Hepatocyte (in vitro differentiated cells): ENCODE results near the gene TVP23A. TPM values are rescaled to one million over a fixed set of nuclear protein-coding genes. Genes with fewer than 3 reads are reported as not detected.

Experiments used
- DNase-seq: peaks from one replicate; pipeline ENCODE4 v3.0.0-alpha.2; 2016; ENCODE audit warnings: low spot score
- H2AFZ ChIP-seq: fragments of 200-600 bp; sonication (generic); 2 replicates; pipeline ENCODE4 v1.6.0; 2016; ENCODE audit warnings: antibody characterized with exemption, mild to moderate bottlenecking
- H3K27ac ChIP-seq: fragments of 200-600 bp; sonication (generic); 2 replicates; pipeline ENCODE4 v1.5.1; 2016; ENCODE audit warnings: mild to moderate bottlenecking
- H3K27me3 ChIP-seq: fragments of 200-600 bp; sonication (generic); 2 replicates; pipeline ENCODE4 v1.6.1; 2016
- H3K36me3 ChIP-seq: fragments of 200-600 bp; sonication (generic); replicated peaks from 2 replicates; pipeline ENCODE4 v1.5.1; 2016; ENCODE audit warnings: low read depth; ENCODE audit not compliant: insufficient read depth
- H3K4me1 ChIP-seq: fragments of 200-600 bp; sonication (generic); 2 replicates; pipeline ENCODE4 v1.5.1; 2016; ENCODE audit warnings: mild to moderate bottlenecking, moderate library complexity; ENCODE audit not compliant: insufficient read depth
- H3K4me2 ChIP-seq: fragments of 200-600 bp; sonication (generic); 2 replicates; pipeline ENCODE4 v1.6.0; 2016
- H3K4me3 ChIP-seq: fragments of 200-600 bp; sonication (generic); 2 replicates; pipeline ENCODE4 v1.5.1; 2016; ENCODE audit warnings: mild to moderate bottlenecking
- H3K79me2 ChIP-seq: fragments of 200-600 bp; sonication (generic); 2 replicates; pipeline ENCODE4 v1.6.0; 2017; ENCODE audit warnings: mild to moderate bottlenecking
- H3K9me2 ChIP-seq: fragments of 200-600 bp; sonication (generic); replicated peaks from 2 replicates; pipeline ENCODE4 v1.6.0; 2017; ENCODE audit warnings: mild to moderate bottlenecking; ENCODE audit not compliant: insufficient read depth
- H3K9me3 ChIP-seq: fragments of 200-600 bp; sonication (generic); 2 replicates; pipeline ENCODE4 v1.5.1; 2016; ENCODE audit warnings: low read depth, mild to moderate bottlenecking
- H4K20me1 ChIP-seq: fragments of 200-600 bp; sonication (generic); 2 replicates; pipeline ENCODE4 v1.6.0; 2016; ENCODE audit warnings: mild to moderate bottlenecking; ENCODE audit not compliant: insufficient read depth, poor library complexity, severe bottlenecking
- CTCF ChIP-seq: fragments of 200-600 bp; sonication (generic); IDR thresholded peaks from 2 replicates; pipeline ENCODE4 v1.5.1; 2016; ENCODE audit warnings: antibody characterized with exemption, mild to moderate bottlenecking; ENCODE audit not compliant: poor library complexity
- EZH2 ChIP-seq: fragments of 200-600 bp; sonication (generic); IDR thresholded peaks from 2 replicates; pipeline ENCODE4 v1.6.1; 2016; ENCODE audit warnings: antibody characterized with exemption, mild to moderate bottlenecking, borderline replicate concordance
- EZH2phosphoT487 ChIP-seq: fragments of 200-600 bp; sonication (generic); IDR thresholded peaks from one replicate; pipeline ENCODE4 v1.6.1; 2018; ENCODE audit warnings: antibody characterized with exemption, mild to moderate bottlenecking, low read depth, moderate library complexity; ENCODE audit not compliant: unreplicated experiment, severe bottlenecking
- WGBS: methylation state at CpG from one replicate; pipeline ENCODE4 v1.1.6; 2016; ENCODE audit warnings: low lambda C conversion rate; ENCODE audit errors: missing lambda C conversion rate; 5-methylcytosine and 5-hydroxymethylcytosine counted together
- polyA plus RNA-seq: library from polyadenylated mRNA; unstranded; fragments of >200 nt; fragmentation: Nextera tagmentation; extraction: Ambion mirVana; gene quantifications from 2 replicates; pipeline ENCODE4 v1.2.1, GENCODE V29; 2016
- total RNA-seq: library from RNA; depleted of rRNA; stranded (reverse); fragments of >200 nt; gene quantifications from 2 replicates; pipeline ENCODE4 v1.2.3, GENCODE V29; 2014

TVP23A gene
- total and polyA plus RNA-seq, 2 experiments from 2014 or later = 0.67 to 1.1 TPM

GRCh38 chr16:10744370-10745030 lies 74.1 kb downstream of the TVP23A start:
- DNase-seq = peak; percentile 45
- Histone ChIP-seq H3K27me3 (no peaks in the 10 kb centered on the region), H3K36me3 (no peaks in the 10 kb centered on the region), H3K9me2 (no peaks in the 10 kb centered on the region), H2AFZ (peak overlapping the region; percentile 66), H3K27ac (peak overlapping the region; percentile 70), H4K20me1 (no peaks in the 10 kb centered on the region), H3K4me2 (peak overlapping the region; percentile 75), H3K9me3 (no peaks in the 10 kb centered on the region), H3K4me3 (peak overlapping the region; percentile 28), H3K79me2 (no peaks in the 10 kb centered on the region), H3K4me1 (peaks cover 9% of the 10 kb centered on the region)
- 40% methylated on average over 17 of the region's 17 CpGs for WGBS
- TF ChIP-seq EZH2 = no peak
- TF ChIP-seq CTCF = no peak
- TF ChIP-seq EZH2phosphoT487 = no peak

- Histone ChIP-seq H3K4me2 (peak within 1 kb of the TSS; percentile 75), H3K4me1 (peaks cover 9% of the 10 kb centered on the region), H3K36me3 (no peaks in the 10 kb centered on the region), H2AFZ (peak within 1 kb of the TSS; percentile 66), H4K20me1 (no peaks in the 10 kb centered on the region), H3K79me2 (no peaks in the 10 kb centered on the region), H3K9me3 (no peaks in the 10 kb centered on the region), H3K9me2 (no peaks in the 10 kb centered on the region), H3K27ac (peak within 1 kb of the TSS; percentile 98), H3K27me3 (no peaks in the 10 kb centered on the region), H3K4me3 (peak within 1 kb of the TSS; percentile 28)
- DNase-seq = peak; percentile 99
- under 1% methylated on average over 41 of the region's 57 CpGs for WGBS
- no peak for TF ChIP-seq EZH2
- TF ChIP-seq EZH2phosphoT487 = no peak
- no peak for TF ChIP-seq CTCF
Measured at GRCh38 chr16:10743610-10744369, 74.8 kb downstream of the TVP23A start, which contains the start of gene NUBP1. NUBP1 (plus strand) TSS chr16:10743842; CDS start chr16:10743864, 22 bp downstream.

GRCh38 chr16:10743227-10743609 lies 75.4 kb downstream of the TVP23A start:
- Histone ChIP-seq H3K27ac (peak overlapping the region; percentile 98), H3K79me2 (no peaks in the 10 kb centered on the region), H3K4me1 (peaks cover 9% of the 10 kb centered on the region), H3K36me3 (no peaks in the 10 kb centered on the region), H3K9me3 (no peaks in the 10 kb centered on the region), H2AFZ (peak overlapping the region; percentile 44), H3K4me3 (no peak overlapping the region), H3K4me2 (peak overlapping the region; percentile 75), H3K27me3 (no peaks in the 10 kb centered on the region), H3K9me2 (no peaks in the 10 kb centered on the region), H4K20me1 (no peaks in the 10 kb centered on the region)
- DNase-seq = no peak
- no peak for TF ChIP-seq EZH2
- no peak for TF ChIP-seq EZH2phosphoT487
- TF ChIP-seq CTCF = no peak
- 51% methylated on average over 5 of the region's 5 CpGs for WGBS
